HCT116 (cell line): Measurements from ENCODE around the gene ZNF462. TPM values are rescaled to one million over a fixed set of nuclear protein-coding genes. Genes with fewer than 3 reads are reported as not detected.

Source experiments
- ATAC-seq: fragments of 200-7000 bp; cut with Tn5 transposase; 2 replicates; pipeline ENCODE4 v1.9.1; 2020; ENCODE audit warnings: mild to moderate bottlenecking, moderate library complexity
- BruUV-seq: library from RNA; stranded (reverse); fragments of 400-500 nt; replicated peaks from 2 replicates; lab custom pipeline; 2021; lab: Mats Ljungman, UMichigan
- CTCF ChIA-PET: fragments of 300-600 bp; sonication (Branson Sonifier 250); formaldehyde crosslinking; loops from one replicate; lab custom pipeline; 2021; ENCODE audit warnings: antibody characterized with exemption; lab: Charles Lee
- POLR2A ChIA-PET: fragments of 300-600, 350-600 bp; sonication (Branson Sonifier 250); formaldehyde crosslinking; loops from one replicate; lab custom pipeline; 2021; ENCODE audit warnings: antibody characterized with exemption; lab: Charles Lee
- RAD21 ChIA-PET, 2 experiments: fragments of 300-600 bp; sonication (Branson Sonifier 250); formaldehyde crosslinking; loops; one replicate each; lab custom pipeline; 2023; ENCODE audit warnings: low total read pairs in 2 of 2; ENCODE audit not compliant: uncharacterized antibody in 2 of 2, unreplicated experiment in 2 of 2, low non-redundant PET in 1 of 2; lab: Charles Lee
- DNase-seq: peaks from one replicate; pipeline ENCODE4 v3.0.0-alpha.2; 2010; ENCODE audit warnings: low read depth, low spot score
- H2AFZ ChIP-seq: fragments of 200-600 bp; shearing (Covaris generic), sonication (generic); 2 replicates; pipeline ENCODE4 v1.6.1; 2017; ENCODE audit warnings: low read depth, mixed run types, mixed read lengths, antibody characterized with exemption, low read length; ENCODE audit not compliant: poor library complexity, severe bottlenecking
- H3K27ac ChIP-seq: 2 replicates; pipeline ENCODE4 v1.5.1; 2012; ENCODE audit warnings: low read depth, low read length
- H3K27me3 ChIP-seq: fragments of 200-600 bp; sonication (generic); 2 replicates; pipeline ENCODE4 v1.6.1; 2016; ENCODE audit warnings: mixed run types, low read length, mixed read lengths; ENCODE audit not compliant: insufficient read depth
- H3K36me3 ChIP-seq, 2 experiments: fragments of 200-500 bp in 1 of 2; fragments of 200-600 bp in 1 of 2; sonication (Bioruptor generic) in 1 of 2; sonication (generic) in 1 of 2; 2 replicates each; pipeline versions ENCODE4 v1.5.1 to v1.6.1; 2014 to 2016; ENCODE audit warnings: low read length in 2 of 2, inconsistent platforms in 1 of 2, mixed read lengths in 1 of 2, mixed run types in 1 of 2; ENCODE audit not compliant: insufficient read depth in 2 of 2, control insufficient read depth in 1 of 2
- H3K4me1 ChIP-seq, 2 experiments: fragments of 200-600 bp in 1 of 2; sonication (generic) in 1 of 2; 2 replicates each; pipeline versions ENCODE4 v1.5.1 to v1.6.1; 2012 to 2017; ENCODE audit warnings: low read length in 2 of 2, inconsistent platforms in 1 of 2, mild to moderate bottlenecking in 1 of 2, mixed read lengths in 1 of 2, mixed run types in 1 of 2, moderate library complexity in 1 of 2; ENCODE audit not compliant: insufficient read depth in 2 of 2, control insufficient read depth in 1 of 2
- H3K4me2 ChIP-seq: fragments of 200-600 bp; sonication (generic); 2 replicates; pipeline ENCODE4 v1.6.1; 2017; ENCODE audit warnings: mixed run types, low read length, mixed read lengths
- H3K4me3 ChIP-seq, 2 experiments: fragments of 200-600 bp in 1 of 2; sonication (generic) in 1 of 2; replicated peaks in 1 of 2; 2 replicates each; pipeline ENCODE4 v1.5.1; 2011 to 2016; ENCODE audit warnings: low read length in 2 of 2, control low read depth in 1 of 2, low read depth in 1 of 2, mild to moderate bottlenecking in 1 of 2, mixed read lengths in 1 of 2, mixed run types in 1 of 2
- H3K79me2 ChIP-seq: fragments of 200-600 bp; sonication (generic); 2 replicates; pipeline ENCODE4 v1.6.1; 2017; ENCODE audit warnings: mild to moderate bottlenecking, mixed run types, low read length, moderate library complexity, mixed read lengths; ENCODE audit not compliant: insufficient read depth
- H3K9ac ChIP-seq: fragments of 200-600 bp; sonication (generic); 2 replicates; pipeline ENCODE4 v1.6.1; 2016; ENCODE audit warnings: low read length, mixed read lengths
- H3K9me2 ChIP-seq: fragments of 200-600 bp; sonication (generic), shearing (Covaris generic); 2 replicates; pipeline ENCODE4 v1.6.1; 2017; ENCODE audit warnings: mixed run types, mild to moderate bottlenecking, moderate library complexity; ENCODE audit not compliant: insufficient read depth
- H3K9me3 ChIP-seq, 2 experiments: fragments of 200-500 bp in 1 of 2; fragments of 200-600 bp in 1 of 2; sonication (Bioruptor generic) in 1 of 2; sonication (generic) in 1 of 2; 2 replicates each; pipeline ENCODE4 v1.6.1; 2014 to 2017; ENCODE audit warnings: low read length in 2 of 2, mixed read lengths in 2 of 2, inconsistent platforms in 1 of 2, low read depth in 1 of 2, mild to moderate bottlenecking in 1 of 2, mixed run types in 1 of 2, moderate library complexity in 1 of 2; ENCODE audit not compliant: control insufficient read depth in 1 of 2, insufficient read depth in 1 of 2
- H4K20me1 ChIP-seq: fragments of 200-600 bp; sonication (generic), shearing (Covaris generic); 2 replicates; pipeline ENCODE4 v1.6.1; 2017; ENCODE audit warnings: mixed run types, mild to moderate bottlenecking, moderate library complexity; ENCODE audit not compliant: insufficient read depth
- ATF3 ChIP-seq: IDR thresholded peaks from 2 replicates; pipeline ENCODE4 v1.6.1; 2012
- CTCF ChIP-seq, 3 experiments: fragments of 200-600 bp in 1 of 3; sonication (generic) in 1 of 3; IDR thresholded peaks in 2 of 3; conservative IDR thresholded peaks in 1 of 3; 2 replicates each; pipeline ENCODE4 v1.5.1; 2012 to 2017; ENCODE audit warnings: low read depth in 2 of 3, low read length in 2 of 3, antibody characterized with exemption in 1 of 3, borderline replicate concordance in 1 of 3, control low read depth in 1 of 3, mild to moderate bottlenecking in 1 of 3, mixed read lengths in 1 of 3, mixed run types in 1 of 3, moderate library complexity in 1 of 3; ENCODE audit not compliant: insufficient read depth in 1 of 3
- ELF1 ChIP-seq: IDR thresholded peaks from 2 replicates; pipeline ENCODE4 v1.6.1; 2012; ENCODE audit warnings: low read depth, borderline replicate concordance
- EZH2phosphoT487 ChIP-seq: fragments of 200-600 bp; IDR thresholded peaks from 2 replicates; pipeline ENCODE4 v1.6.1; 2018; ENCODE audit warnings: antibody characterized with exemption, borderline replicate concordance
- FOSL1 ChIP-seq: IDR thresholded peaks from 2 replicates; pipeline ENCODE4 v1.6.1; 2012; ENCODE audit warnings: low read depth
- MAX ChIP-seq: IDR thresholded peaks from 2 replicates; pipeline ENCODE4 v1.6.1; 2012
- POLR2A ChIP-seq: IDR thresholded peaks from 2 replicates; pipeline ENCODE4 v1.7.0; 2011; ENCODE audit warnings: borderline replicate concordance; ENCODE audit not compliant: insufficient read depth, insufficient read length; ENCODE audit errors: extremely low read depth
- POLR2AphosphoS5 ChIP-seq: IDR thresholded peaks from 2 replicates; pipeline ENCODE4 v1.6.1; 2011; ENCODE audit warnings: mild to moderate bottlenecking, low read depth, low read length, moderate library complexity
- REST ChIP-seq: IDR thresholded peaks from 2 replicates; pipeline ENCODE4 v1.6.1; 2012; ENCODE audit warnings: low read depth
- SIN3A ChIP-seq: IDR thresholded peaks from 2 replicates; pipeline ENCODE4 v1.6.1; 2012; ENCODE audit warnings: low read depth
- SRF ChIP-seq: IDR thresholded peaks from 2 replicates; pipeline ENCODE4 v1.6.1; 2012; ENCODE audit warnings: low read depth
- TCF7L2 ChIP-seq: IDR thresholded peaks from 2 replicates; pipeline ENCODE4 v1.7.0; 2011; ENCODE audit warnings: borderline replicate concordance, inconsistent platforms; ENCODE audit not compliant: insufficient read depth, insufficient read length; ENCODE audit errors: extremely low read depth
- YY1 ChIP-seq: IDR thresholded peaks from 2 replicates; pipeline ENCODE4 v1.6.1; 2011; ENCODE audit warnings: low read length, low read depth, moderate library complexity, mild to moderate bottlenecking; ENCODE audit not compliant: insufficient replicate concordance; ENCODE audit errors: extremely low read depth
- ZBTB33 ChIP-seq: IDR thresholded peaks from 2 replicates; pipeline ENCODE4 v1.6.1; 2011; ENCODE audit warnings: mild to moderate bottlenecking, low read length, moderate library complexity; ENCODE audit not compliant: insufficient replicate concordance; ENCODE audit errors: extremely low read depth
- ZFX ChIP-seq: fragments of 450-650 bp; IDR thresholded peaks from 2 replicates; pipeline ENCODE4 v1.6.1; 2017
- ZNF274 ChIP-seq: fragments of 200-500 bp; sonication (Bioruptor generic); IDR thresholded peaks from 2 replicates; pipeline ENCODE4 v1.6.1; 2014; ENCODE audit warnings: mild to moderate bottlenecking, low read depth, low read length, inconsistent platforms
- intact Hi-C: fragments of 100-400 bp; cut with micrococcal nuclease; formaldehyde crosslinking; loops from 2 replicates; pipeline ENCODE4 v1.10.0; 2022
- total RNA-seq: library from RNA; stranded (reverse); gene quantifications from one replicate; pipeline ENCODE4 v1.2.1, GENCODE V29; 2021; ENCODE audit not compliant: unreplicated experiment

ZNF462 gene
- total RNA-seq, 1 experiment from 2014 or later: 18.1 TPM

GRCh38 chr9:107051392-107051791 is 188.4 kb downstream of the ZNF462 start:
- ATAC-seq: no peak
- no peak overlapping the region for H3K27ac ChIP-seq
- H3K9me2 ChIP-seq: no peaks in the 10 kb centered on the region
- H3K4me2 ChIP-seq: no peak overlapping the region
- RAD21 ChIA-PET: no interaction called here
- no peak overlapping the region for H2AFZ ChIP-seq
- H3K36me3 ChIP-seq: no peaks in the 10 kb centered on the region
- TF ChIP-seq TCF7L2 (no peak), ELF1 (no peak), YY1 (no peak), MAX (no peak), FOSL1 (no peak), ZNF274 (no peak), POLR2AphosphoS5 (no peak), EZH2phosphoT487 (no peak), ATF3 (no peak), SRF (no peak), SIN3A (no peak), POLR2A (no peak), REST (no peak), ZFX (no peak), CTCF (IDR thresholded peaks at IDR 0.05 in 2 of 3, conservative IDR thresholded peaks at IDR 0.05 in 1 of 3; ENCODE audit: borderline replicate concordance in 1 of 3, insufficient read depth in 1 of 3, low read depth in 2 of 3, low read length in 2 of 3) (no peak), ZBTB33 (no peak)
- TF ChIP-seq, all 23 proteins: peak for 0
- CTCF ChIA-PET: no interaction called here
- no peak for DNase-seq
- no peak overlapping the region for H3K4me3 ChIP-seq
- no TSS peak for BruUV-seq
- no peak overlapping the region for H3K9ac ChIP-seq
- intact Hi-C loops: no loop called here
- H3K27me3 ChIP-seq: no peaks in the 10 kb centered on the region
- H3K4me1 ChIP-seq: no peaks in the 10 kb centered on the region
- POLR2A ChIA-PET: no interaction called here
- no peaks in the 10 kb centered on the region for H3K9me3 ChIP-seq
- no peaks in the 10 kb centered on the region for H4K20me1 ChIP-seq
- H3K79me2 ChIP-seq: no peaks in the 10 kb centered on the region
